Measurements from ENCODE around the gene BDKRB2.

BDKRB2 gene

DNA sequence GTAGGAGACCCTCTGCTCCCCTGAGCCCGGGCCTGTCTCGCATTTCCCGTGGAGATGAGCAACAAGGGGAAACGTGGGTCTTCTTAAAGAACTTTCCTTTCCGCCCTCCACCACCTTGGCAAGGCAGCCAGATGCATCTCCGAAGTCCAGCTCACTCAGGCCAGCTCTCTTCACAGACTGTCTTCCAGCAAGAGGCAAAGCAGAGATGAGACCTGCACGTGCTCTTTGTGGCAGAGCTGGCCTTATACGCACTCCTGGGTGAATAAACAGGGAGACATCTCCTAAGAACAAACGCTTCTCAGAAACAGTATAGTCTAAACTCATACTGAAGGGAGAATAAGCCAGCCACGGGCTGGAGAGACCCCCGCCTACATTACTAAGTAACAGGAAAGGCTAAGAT lies 50.0 kb downstream of the BDKRB2 start:
- Histone ChIP-seq H3K9me3 (ENCODE audit: insufficient read depth, low read length) (no peaks in the 10 kb centered on the region), H4K20me1 (ENCODE audit: insufficient read depth, low read length) (no peaks in the 10 kb centered on the region), H3K27me3 (ENCODE audit: low read depth, low read length) (peaks cover 50% of the 10 kb centered on the region), H3K4me1 (ENCODE audit: low read length) (no peaks in the 10 kb centered on the region), H2AFZ (ENCODE audit: low read depth, low read length) (no peak overlapping the region), H3K79me2 (ENCODE audit: low read length) (no peaks in the 10 kb centered on the region), H3K4me3 (ENCODE audit: low read length) (no peak overlapping the region), H3K36me3 (replicated peaks; ENCODE audit: low read depth, low read length) (no peaks in the 10 kb centered on the region), H3K9ac (ENCODE audit: low read length) (no peak overlapping the region), H3K4me2 (ENCODE audit: low read length) (no peak overlapping the region), H3K27ac (ENCODE audit: low read length) (no peak overlapping the region)
- TF ChIP-seq, protein P1, sequence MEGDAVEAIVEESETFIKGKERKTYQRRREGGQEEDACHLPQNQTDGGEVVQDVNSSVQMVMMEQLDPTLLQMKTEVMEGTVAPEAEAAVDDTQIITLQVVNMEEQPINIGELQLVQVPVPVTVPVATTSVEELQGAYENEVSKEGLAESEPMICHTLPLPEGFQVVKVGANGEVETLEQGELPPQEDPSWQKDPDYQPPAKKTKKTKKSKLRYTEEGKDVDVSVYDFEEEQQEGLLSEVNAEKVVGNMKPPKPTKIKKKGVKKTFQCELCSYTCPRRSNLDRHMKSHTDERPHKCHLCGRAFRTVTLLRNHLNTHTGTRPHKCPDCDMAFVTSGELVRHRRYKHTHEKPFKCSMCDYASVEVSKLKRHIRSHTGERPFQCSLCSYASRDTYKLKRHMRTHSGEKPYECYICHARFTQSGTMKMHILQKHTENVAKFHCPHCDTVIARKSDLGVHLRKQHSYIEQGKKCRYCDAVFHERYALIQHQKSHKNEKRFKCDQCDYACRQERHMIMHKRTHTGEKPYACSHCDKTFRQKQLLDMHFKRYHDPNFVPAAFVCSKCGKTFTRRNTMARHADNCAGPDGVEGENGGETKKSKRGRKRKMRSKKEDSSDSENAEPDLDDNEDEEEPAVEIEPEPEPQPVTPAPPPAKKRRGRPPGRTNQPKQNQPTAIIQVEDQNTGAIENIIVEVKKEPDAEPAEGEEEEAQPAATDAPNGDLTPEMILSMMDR (IDR thresholded peaks at IDR 0.05; ENCODE audit: low read depth, low read length) = no peak

DNA sequence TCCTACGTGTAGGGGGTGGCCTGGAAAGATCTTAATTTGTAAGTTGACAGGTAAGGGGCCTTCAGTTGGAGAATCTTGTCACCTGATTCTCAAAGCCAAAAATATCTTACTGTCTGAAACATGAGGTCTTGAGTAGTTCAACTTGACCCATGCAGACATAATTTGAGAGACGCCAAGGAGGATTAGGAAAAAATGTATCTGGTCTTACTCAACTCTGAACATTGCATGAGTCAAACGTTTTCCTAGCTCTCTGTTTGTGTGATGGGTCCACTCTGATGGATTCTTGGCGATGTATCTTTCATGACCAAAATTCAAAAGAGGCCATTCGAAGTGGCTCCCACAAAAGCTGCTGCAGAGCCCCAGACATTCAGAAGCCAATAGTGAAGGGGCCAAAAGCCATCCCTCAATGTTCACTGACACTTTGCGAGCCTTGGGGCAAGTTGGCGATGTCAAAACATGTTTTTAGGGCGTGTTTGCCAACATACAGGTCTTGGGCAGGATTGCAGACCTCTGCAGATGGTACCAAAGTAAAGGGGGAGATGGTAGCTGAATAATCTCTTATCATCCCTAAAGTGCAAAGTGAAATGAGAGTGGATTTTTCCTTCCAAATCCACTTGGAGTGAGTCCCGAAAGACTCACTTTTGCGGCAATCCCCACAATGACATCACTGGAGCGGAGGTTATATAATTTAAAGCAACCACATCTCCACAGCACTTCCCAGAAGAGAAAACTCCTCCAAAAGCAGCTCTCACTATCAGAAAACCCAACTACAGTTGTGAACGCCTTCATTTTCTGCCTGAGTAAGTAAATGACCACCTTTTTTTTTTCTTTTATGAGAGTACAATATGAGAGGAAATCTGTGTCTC lies 51.1 kb downstream of the BDKRB2 start, which contains the start of gene BDKRB1:
Gene BDKRB1, plus strand, starts transcription at position 710 of the 866 bp plus-strand sequence. CDS start 7,473 bp downstream, outside the sequence.
- Histone ChIP-seq H3K4me3 (ENCODE audit: low read length) (no peak within 1 kb of the TSS), H3K4me1 (ENCODE audit: low read length) (no peaks in the 10 kb centered on the region), H3K9ac (ENCODE audit: low read length) (no peak within 1 kb of the TSS), H3K79me2 (ENCODE audit: low read length) (no peaks in the 10 kb centered on the region), H2AFZ (ENCODE audit: low read depth, low read length) (no peak within 1 kb of the TSS), H3K36me3 (replicated peaks; ENCODE audit: low read depth, low read length) (no peaks in the 10 kb centered on the region), H3K27ac (ENCODE audit: low read length) (no peak within 1 kb of the TSS), H3K4me2 (ENCODE audit: low read length) (no peak within 1 kb of the TSS), H4K20me1 (ENCODE audit: insufficient read depth, low read length) (no peaks in the 10 kb centered on the region), H3K9me3 (ENCODE audit: insufficient read depth, low read length) (no peaks in the 10 kb centered on the region), H3K27me3 (ENCODE audit: low read depth, low read length) (peaks cover 50% of the 10 kb centered on the region)
- no peak for TF ChIP-seq EZH2phosphoT487 (IDR thresholded peaks at IDR 0.05; ENCODE audit: low read depth)
- TF ChIP-seq, protein P1 (IDR thresholded peaks at IDR 0.05; ENCODE audit: low read depth, low read length) = no peak

DNA sequence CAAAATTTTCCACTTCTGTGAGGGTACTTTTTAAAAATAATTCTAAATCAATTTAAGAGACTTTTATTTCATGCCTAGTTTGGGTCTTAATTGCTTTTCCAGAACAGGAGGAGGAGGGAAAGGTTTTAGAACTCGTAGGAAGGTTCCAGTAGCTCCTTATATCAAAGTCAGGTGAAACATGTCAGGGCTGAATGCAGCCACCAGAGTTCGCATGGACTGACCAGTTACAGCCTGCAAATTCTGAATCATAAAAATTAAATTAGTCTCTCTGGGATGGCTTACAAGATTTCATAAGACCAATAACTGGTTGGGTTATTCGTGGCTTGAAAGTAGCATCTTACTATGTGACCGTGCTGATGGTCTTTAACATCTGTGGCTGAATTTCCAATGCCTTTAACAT lies 51.8 kb downstream of the BDKRB2 start:
- TF ChIP-seq, protein P1 (IDR thresholded peaks at IDR 0.05; ENCODE audit: low read depth, low read length) = no peak
- no peak for TF ChIP-seq EZH2phosphoT487 (IDR thresholded peaks at IDR 0.05; ENCODE audit: low read depth)
- no peak overlapping the region for H3K4me2 ChIP-seq (ENCODE audit: low read length)
- H3K27ac ChIP-seq (ENCODE audit: low read length) = no peak overlapping the region

DNA sequence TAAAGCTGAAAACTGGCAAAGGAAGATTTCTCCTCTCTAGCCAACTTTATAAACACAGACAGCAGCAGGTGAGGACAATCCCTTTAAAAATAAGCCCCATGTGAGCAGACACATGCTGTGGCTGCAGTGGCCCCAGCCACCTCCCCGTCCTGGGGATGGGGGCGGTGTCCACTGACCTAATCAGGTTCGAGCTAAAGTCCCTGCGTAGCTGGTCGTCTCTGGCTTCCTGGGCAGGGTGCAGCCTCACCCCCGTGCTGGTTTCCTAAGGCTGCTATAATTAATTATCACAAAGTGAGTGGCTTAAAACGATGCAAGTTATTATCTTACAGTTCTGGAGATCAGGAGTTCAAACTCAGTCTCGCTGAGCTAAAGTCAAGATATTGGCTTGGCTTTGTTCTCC lies 52.4 kb downstream of the BDKRB2 start:
- no peak overlapping the region for H3K4me3 ChIP-seq (ENCODE audit: low read length)
- no peak for TF ChIP-seq EZH2phosphoT487 (IDR thresholded peaks at IDR 0.05; ENCODE audit: low read depth)
- TF ChIP-seq, protein P1 (IDR thresholded peaks at IDR 0.05; ENCODE audit: low read depth, low read length) = no peak

More for the DNA sequence above, 51.8 kb downstream of the BDKRB2 start:
- no peak overlapping the region for H3K4me3 ChIP-seq (ENCODE audit: low read length)
- H3K9ac ChIP-seq (ENCODE audit: low read length) = no peak overlapping the region
- H3K9me3 ChIP-seq (ENCODE audit: insufficient read depth, low read length) = no peaks in the 10 kb centered on the region
- H3K4me1 ChIP-seq (ENCODE audit: low read length) = no peaks in the 10 kb centered on the region
- no peaks in the 10 kb centered on the region for H3K36me3 ChIP-seq (replicated peaks; ENCODE audit: low read depth, low read length)
- no peaks in the 10 kb centered on the region for H4K20me1 ChIP-seq (ENCODE audit: insufficient read depth, low read length)
- no peak overlapping the region for H2AFZ ChIP-seq (ENCODE audit: low read depth, low read length)
- H3K27me3 ChIP-seq (ENCODE audit: low read depth, low read length) = peaks cover 57% of the 10 kb centered on the region
- no peaks in the 10 kb centered on the region for H3K79me2 ChIP-seq (ENCODE audit: low read length)

More for the DNA sequence above, 52.4 kb downstream of the BDKRB2 start:
- no peak overlapping the region for H2AFZ ChIP-seq (ENCODE audit: low read depth, low read length)
- no peaks in the 10 kb centered on the region for H3K36me3 ChIP-seq (replicated peaks; ENCODE audit: low read depth, low read length)
- H3K79me2 ChIP-seq (ENCODE audit: low read length) = no peaks in the 10 kb centered on the region
- peaks cover 62% of the 10 kb centered on the region for H3K27me3 ChIP-seq (ENCODE audit: low read depth, low read length)
- H3K27ac ChIP-seq (ENCODE audit: low read length) = no peak overlapping the region
- no peak overlapping the region for H3K4me2 ChIP-seq (ENCODE audit: low read length)
- H3K9ac ChIP-seq (ENCODE audit: low read length) = no peak overlapping the region
- no peaks in the 10 kb centered on the region for H4K20me1 ChIP-seq (ENCODE audit: insufficient read depth, low read length)
- H3K4me1 ChIP-seq (ENCODE audit: low read length) = no peaks in the 10 kb centered on the region
- no peaks in the 10 kb centered on the region for H3K9me3 ChIP-seq (ENCODE audit: insufficient read depth, low read length)

Measured in OCI-LY3 (cell line).